OCI-LY7 (cell line): ENCODE data around the gene NOS2. TPM values are rescaled to one million over a fixed set of nuclear protein-coding genes. Genes with fewer than 3 reads are reported as not detected.
"Not testable (repeated sequence)": the region's sequence is repeated elsewhere in the genome, so short reads cannot be mapped to it uniquely, and the experiment has no call there.

ENCODE experiments used
- BruUV-seq: library from RNA; stranded (reverse); fragments of 400-500 nt; replicated peaks from 2 replicates; lab custom pipeline; 2021; lab: Mats Ljungman, UMichigan
- CTCF ChIA-PET: fragments of 300-600 bp; sonication (Branson Sonifier 250); formaldehyde crosslinking; loops from one replicate; lab custom pipeline; 2022; ENCODE audit warnings: antibody characterized with exemption; ENCODE audit not compliant: unreplicated experiment; lab: Charles Lee
- POLR2A ChIA-PET: fragments of 300-600 bp; sonication (Branson Sonifier 250); formaldehyde crosslinking; loops from one replicate; lab custom pipeline; 2022; ENCODE audit warnings: antibody characterized with exemption; lab: Charles Lee
- DNase-seq: peaks from one replicate; pipeline ENCODE4 v3.0.0-alpha.2; 2015; ENCODE audit warnings: low spot score
- H2AFZ ChIP-seq: fragments of 200-600 bp; sonication (generic), shearing (Covaris generic); 2 replicates; pipeline ENCODE4 v1.6.1; 2014; ENCODE audit warnings: mild to moderate bottlenecking, antibody characterized with exemption, low read length, moderate library complexity
- H3K27ac ChIP-seq: fragments of 200-600 bp; sonication (generic); 2 replicates; pipeline ENCODE4 v1.5.1; 2014; ENCODE audit warnings: mixed run types, low read depth, mild to moderate bottlenecking, moderate library complexity, low read length, inconsistent platforms; ENCODE audit not compliant: poor library complexity, severe bottlenecking
- H3K36me3 ChIP-seq: fragments of 200-600 bp; sonication (generic); 2 replicates; pipeline ENCODE4 v1.6.1; 2014; ENCODE audit warnings: mild to moderate bottlenecking, antibody characterized with exemption, low read length, moderate library complexity, mixed read lengths; ENCODE audit not compliant: insufficient read depth
- H3K4me1 ChIP-seq: fragments of 200-600 bp; sonication (generic); 2 replicates; pipeline ENCODE4 v1.5.1; 2014; ENCODE audit warnings: mild to moderate bottlenecking, low read length; ENCODE audit not compliant: insufficient read depth, poor library complexity, severe bottlenecking
- H3K4me2 ChIP-seq: fragments of 200-600 bp; sonication (generic); 2 replicates; pipeline ENCODE4 v1.6.1; 2014; ENCODE audit warnings: mild to moderate bottlenecking, low read length
- H3K4me3 ChIP-seq: fragments of 200-600 bp; sonication (generic); 2 replicates; pipeline ENCODE4 v1.5.1; 2014; ENCODE audit warnings: mild to moderate bottlenecking, low read depth, low read length; ENCODE audit not compliant: poor library complexity, severe bottlenecking
- H3K79me2 ChIP-seq: fragments of 200-600 bp; sonication (generic); 2 replicates; pipeline ENCODE4 v1.6.1; 2016; ENCODE audit warnings: low read depth, mild to moderate bottlenecking, low read length, moderate library complexity, mixed read lengths; ENCODE audit not compliant: insufficient read depth
- H3K9me2 ChIP-seq: fragments of 200-600 bp; sonication (generic); 2 replicates; pipeline ENCODE4 v1.6.1; 2016; ENCODE audit warnings: mild to moderate bottlenecking, low read length, mixed read lengths; ENCODE audit not compliant: insufficient read depth
- H3K9me3 ChIP-seq: fragments of 200-600 bp; sonication (generic); 2 replicates; pipeline ENCODE4 v1.6.1; 2014; ENCODE audit warnings: mild to moderate bottlenecking, mixed run types, low read length, mixed read lengths
- H4K20me1 ChIP-seq: fragments of 200-600 bp; sonication (generic); 2 replicates; pipeline ENCODE4 v1.6.1; 2014; ENCODE audit warnings: mild to moderate bottlenecking, antibody characterized with exemption, low read length, moderate library complexity, mixed read lengths; ENCODE audit not compliant: insufficient read depth
- CTCF ChIP-seq: fragments of 200-600 bp; sonication (generic); conservative IDR thresholded peaks from 2 replicates; pipeline ENCODE4 v1.5.1; 2014; ENCODE audit warnings: mild to moderate bottlenecking, antibody characterized with exemption, low read length, moderate library complexity, mixed read lengths
- EZH2phosphoT487 ChIP-seq: fragments of 200-600 bp; sonication (generic); IDR thresholded peaks from 2 replicates; pipeline ENCODE4 v1.6.1; 2018; ENCODE audit warnings: low read depth, borderline replicate concordance, mild to moderate bottlenecking, mixed run types, antibody characterized with exemption, low read length, moderate library complexity, mixed read lengths
- intact Hi-C: fragments of 100-400 bp; cut with micrococcal nuclease; formaldehyde crosslinking; loops from one replicate; pipeline ENCODE4 v1.10.0; 2022; ENCODE audit not compliant: unreplicated experiment
- total RNA-seq, 2 experiments: library from RNA; depleted of rRNA in 1 of 2; stranded (reverse); fragments of >200 nt in 1 of 2; shearing (Covaris generic) in 1 of 2; gene quantifications; 2 replicates each; pipeline ENCODE4 v1.2.3, GENCODE V29; 2014 to 2022

Gene NOS2
- total RNA-seq, 2 experiments from 2014 or later, result not detected

GRCh38 chr17:27752831-27753619, 47.3 kb downstream of the NOS2 start:
- H3K4me1 ChIP-seq, H3K4me2 ChIP-seq, DNase-seq, BruUV-seq, H3K79me2 ChIP-seq, POLR2A ChIA-PET, H3K27ac ChIP-seq, intact Hi-C loops, H4K20me1 ChIP-seq, H3K36me3 ChIP-seq, H2AFZ ChIP-seq, H3K9me3 ChIP-seq, H3K9me2 ChIP-seq, CTCF ChIA-PET, H3K4me3 ChIP-seq: not testable (repeated sequence)
- TF ChIP-seq CTCF, result peak; percentile 53

- POLR2A ChIA-PET, result no interaction called here
- H3K4me1 ChIP-seq, result no peaks in the 10 kb centered on the region
- no peaks in the 10 kb centered on the region for H4K20me1 ChIP-seq
- no peaks in the 10 kb centered on the region for H3K36me3 ChIP-seq
- no peak overlapping the region for H3K4me3 ChIP-seq
- H3K27ac ChIP-seq, result no peak overlapping the region
- intact Hi-C loops, result no loop called here
- DNase-seq, result no peak
- H2AFZ ChIP-seq, result no peak overlapping the region
- BruUV-seq, result no TSS peak
- H3K4me2 ChIP-seq, result no peak overlapping the region
- H3K9me2 ChIP-seq, result no peaks in the 10 kb centered on the region
- H3K9me3 ChIP-seq, result no peaks in the 10 kb centered on the region
- no peaks in the 10 kb centered on the region for H3K79me2 ChIP-seq
- CTCF ChIA-PET, result no interaction called here
- TF ChIP-seq EZH2phosphoT487 (no peak), CTCF (no peak)
Observed at GRCh38 chr17:27751622-27752490, 48.5 kb downstream of the NOS2 start.
